HCT116 (cell line): Measurements from ENCODE around the gene UVSSA. TPM values are rescaled to one million over a fixed set of nuclear protein-coding genes. Genes with fewer than 3 reads are reported as not detected.

Experiments used
- ATAC-seq: fragments of 200-7000 bp; cut with Tn5 transposase; 2 replicates; pipeline ENCODE4 v1.9.1; 2020; ENCODE audit warnings: mild to moderate bottlenecking, moderate library complexity
- BruUV-seq: library from RNA; stranded (reverse); fragments of 400-500 nt; replicated peaks from 2 replicates; lab custom pipeline; 2021; lab: Mats Ljungman, UMichigan
- CTCF ChIA-PET: fragments of 300-600 bp; sonication (Branson Sonifier 250); formaldehyde crosslinking; loops from one replicate; lab custom pipeline; 2021; ENCODE audit warnings: antibody characterized with exemption; lab: Charles Lee
- POLR2A ChIA-PET: fragments of 300-600, 350-600 bp; sonication (Branson Sonifier 250); formaldehyde crosslinking; loops from one replicate; lab custom pipeline; 2021; ENCODE audit warnings: antibody characterized with exemption; lab: Charles Lee
- RAD21 ChIA-PET, 2 experiments: fragments of 300-600 bp; sonication (Branson Sonifier 250); formaldehyde crosslinking; loops; one replicate each; lab custom pipeline; 2023; ENCODE audit warnings: low total read pairs in 2 of 2; ENCODE audit not compliant: uncharacterized antibody in 2 of 2, unreplicated experiment in 2 of 2, low non-redundant PET in 1 of 2; lab: Charles Lee
- DNase-seq: peaks from one replicate; pipeline ENCODE4 v3.0.0-alpha.2; 2010; ENCODE audit warnings: low read depth, low spot score
- H2AFZ ChIP-seq: fragments of 200-600 bp; shearing (Covaris generic), sonication (generic); 2 replicates; pipeline ENCODE4 v1.6.1; 2017; ENCODE audit warnings: low read depth, mixed run types, mixed read lengths, antibody characterized with exemption, low read length; ENCODE audit not compliant: poor library complexity, severe bottlenecking
- H3K27ac ChIP-seq: 2 replicates; pipeline ENCODE4 v1.5.1; 2012; ENCODE audit warnings: low read depth, low read length
- H3K27me3 ChIP-seq: fragments of 200-600 bp; sonication (generic); 2 replicates; pipeline ENCODE4 v1.6.1; 2016; ENCODE audit warnings: mixed run types, low read length, mixed read lengths; ENCODE audit not compliant: insufficient read depth
- H3K36me3 ChIP-seq, 2 experiments: fragments of 200-500 bp in 1 of 2; fragments of 200-600 bp in 1 of 2; sonication (Bioruptor generic) in 1 of 2; sonication (generic) in 1 of 2; 2 replicates each; pipeline versions ENCODE4 v1.5.1 to v1.6.1; 2014 to 2016; ENCODE audit warnings: low read length in 2 of 2, inconsistent platforms in 1 of 2, mixed read lengths in 1 of 2, mixed run types in 1 of 2; ENCODE audit not compliant: insufficient read depth in 2 of 2, control insufficient read depth in 1 of 2
- H3K4me1 ChIP-seq, 2 experiments: fragments of 200-600 bp in 1 of 2; sonication (generic) in 1 of 2; 2 replicates each; pipeline versions ENCODE4 v1.5.1 to v1.6.1; 2012 to 2017; ENCODE audit warnings: low read length in 2 of 2, inconsistent platforms in 1 of 2, mild to moderate bottlenecking in 1 of 2, mixed read lengths in 1 of 2, mixed run types in 1 of 2, moderate library complexity in 1 of 2; ENCODE audit not compliant: insufficient read depth in 2 of 2, control insufficient read depth in 1 of 2
- H3K4me2 ChIP-seq: fragments of 200-600 bp; sonication (generic); 2 replicates; pipeline ENCODE4 v1.6.1; 2017; ENCODE audit warnings: mixed run types, low read length, mixed read lengths
- H3K4me3 ChIP-seq, 2 experiments: fragments of 200-600 bp in 1 of 2; sonication (generic) in 1 of 2; replicated peaks in 1 of 2; 2 replicates each; pipeline ENCODE4 v1.5.1; 2011 to 2016; ENCODE audit warnings: low read length in 2 of 2, control low read depth in 1 of 2, low read depth in 1 of 2, mild to moderate bottlenecking in 1 of 2, mixed read lengths in 1 of 2, mixed run types in 1 of 2
- H3K79me2 ChIP-seq: fragments of 200-600 bp; sonication (generic); 2 replicates; pipeline ENCODE4 v1.6.1; 2017; ENCODE audit warnings: mild to moderate bottlenecking, mixed run types, low read length, moderate library complexity, mixed read lengths; ENCODE audit not compliant: insufficient read depth
- H3K9ac ChIP-seq: fragments of 200-600 bp; sonication (generic); 2 replicates; pipeline ENCODE4 v1.6.1; 2016; ENCODE audit warnings: low read length, mixed read lengths
- H3K9me2 ChIP-seq: fragments of 200-600 bp; sonication (generic), shearing (Covaris generic); 2 replicates; pipeline ENCODE4 v1.6.1; 2017; ENCODE audit warnings: mixed run types, mild to moderate bottlenecking, moderate library complexity; ENCODE audit not compliant: insufficient read depth
- H3K9me3 ChIP-seq, 2 experiments: fragments of 200-500 bp in 1 of 2; fragments of 200-600 bp in 1 of 2; sonication (Bioruptor generic) in 1 of 2; sonication (generic) in 1 of 2; 2 replicates each; pipeline ENCODE4 v1.6.1; 2014 to 2017; ENCODE audit warnings: low read length in 2 of 2, mixed read lengths in 2 of 2, inconsistent platforms in 1 of 2, low read depth in 1 of 2, mild to moderate bottlenecking in 1 of 2, mixed run types in 1 of 2, moderate library complexity in 1 of 2; ENCODE audit not compliant: control insufficient read depth in 1 of 2, insufficient read depth in 1 of 2
- H4K20me1 ChIP-seq: fragments of 200-600 bp; sonication (generic), shearing (Covaris generic); 2 replicates; pipeline ENCODE4 v1.6.1; 2017; ENCODE audit warnings: mixed run types, mild to moderate bottlenecking, moderate library complexity; ENCODE audit not compliant: insufficient read depth
- CBX3 ChIP-seq: IDR thresholded peaks from 2 replicates; pipeline ENCODE4 v1.6.1; 2012; ENCODE audit warnings: low read depth
- CEBPB ChIP-seq: IDR thresholded peaks from 2 replicates; pipeline ENCODE4 v1.6.1; 2012; ENCODE audit warnings: low read depth
- EGR1 ChIP-seq: IDR thresholded peaks from 2 replicates; pipeline ENCODE4 v1.6.1; 2012; ENCODE audit warnings: low read depth
- ELF1 ChIP-seq: IDR thresholded peaks from 2 replicates; pipeline ENCODE4 v1.6.1; 2012; ENCODE audit warnings: low read depth, borderline replicate concordance
- EZH2 ChIP-seq: fragments of 200-600 bp; sonication (generic); IDR thresholded peaks from 2 replicates; pipeline ENCODE4 v1.6.1; 2017; ENCODE audit warnings: antibody characterized with exemption, mixed run types
- EZH2phosphoT487 ChIP-seq: fragments of 200-600 bp; IDR thresholded peaks from 2 replicates; pipeline ENCODE4 v1.6.1; 2018; ENCODE audit warnings: antibody characterized with exemption, borderline replicate concordance
- JUND ChIP-seq: IDR thresholded peaks from 2 replicates; pipeline ENCODE4 v1.6.1; 2012
- SRF ChIP-seq: IDR thresholded peaks from 2 replicates; pipeline ENCODE4 v1.6.1; 2012; ENCODE audit warnings: low read depth
- ZFX ChIP-seq: fragments of 450-650 bp; IDR thresholded peaks from 2 replicates; pipeline ENCODE4 v1.6.1; 2017
- intact Hi-C: fragments of 100-400 bp; cut with micrococcal nuclease; formaldehyde crosslinking; loops from 2 replicates; pipeline ENCODE4 v1.10.0; 2022
- total RNA-seq: library from RNA; stranded (reverse); gene quantifications from one replicate; pipeline ENCODE4 v1.2.1, GENCODE V29; 2021; ENCODE audit not compliant: unreplicated experiment
- TF ChIP-seq, protein P1 (sequence below): IDR thresholded peaks from 2 replicates; pipeline ENCODE4 v1.6.1; 2012
- TF ChIP-seq, protein P2 (sequence below), 3 experiments: fragments of 200-600 bp in 1 of 3; sonication (generic) in 1 of 3; IDR thresholded peaks in 2 of 3; conservative IDR thresholded peaks in 1 of 3; 2 replicates each; pipeline ENCODE4 v1.5.1; 2012 to 2017; ENCODE audit warnings: low read depth in 2 of 3, low read length in 2 of 3, antibody characterized with exemption in 1 of 3, borderline replicate concordance in 1 of 3, control low read depth in 1 of 3, mild to moderate bottlenecking in 1 of 3, mixed read lengths in 1 of 3, mixed run types in 1 of 3, moderate library complexity in 1 of 3; ENCODE audit not compliant: insufficient read depth in 1 of 3

UVSSA gene
- total RNA-seq, 1 experiment from 2014 or later, result 30.5 TPM

DNA sequence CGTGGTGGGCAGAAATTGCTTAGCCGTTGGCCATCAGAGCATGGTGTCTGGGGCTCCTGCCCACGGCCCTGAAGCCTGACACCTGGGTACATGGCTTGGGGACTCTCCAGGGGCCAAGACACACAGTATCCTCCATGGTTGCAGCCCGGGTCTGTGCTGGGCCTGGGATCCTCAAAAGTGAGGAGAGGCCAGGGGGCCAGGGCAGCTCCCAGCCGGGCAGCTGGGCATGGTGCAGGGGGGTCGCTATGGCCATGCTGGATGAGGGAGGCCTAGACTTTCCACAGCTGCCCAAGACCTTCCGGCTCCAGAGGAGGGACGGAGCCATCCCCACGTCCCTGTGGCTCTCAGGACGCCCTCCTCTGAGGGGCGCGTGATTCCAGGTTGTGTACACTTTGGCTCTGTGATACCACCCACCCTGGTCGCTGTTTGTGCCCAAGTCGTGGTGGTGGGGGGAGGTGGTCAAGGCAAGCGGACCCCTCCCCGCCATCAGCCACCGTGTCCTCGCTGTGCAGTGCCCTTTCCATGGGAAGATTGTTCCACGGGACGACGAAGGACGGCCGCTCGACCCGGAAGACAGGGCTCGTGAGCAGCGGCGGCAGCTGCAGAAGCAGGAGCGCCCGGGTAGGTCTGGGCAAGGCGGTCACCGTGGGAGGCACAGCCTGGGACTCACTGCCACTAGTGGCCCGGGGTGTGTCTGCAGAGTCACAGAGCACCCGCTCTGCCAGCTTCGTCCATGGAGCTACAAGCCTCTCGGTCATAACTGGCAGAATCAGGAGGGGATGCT lies 33.6 kb downstream of the UVSSA start:
- Histone ChIP-seq H2AFZ (no peak overlapping the region), H3K27me3 (no peaks in the 10 kb centered on the region), H3K9me2 (no peaks in the 10 kb centered on the region), H3K79me2 (no peaks in the 10 kb centered on the region), H3K4me3 (no peak overlapping the region), H3K36me3 (no peaks in the 10 kb centered on the region; a peak in 1 of 4 replicates), H3K27ac (no peak overlapping the region), H3K9ac (no peak overlapping the region), H3K9me3 (no peaks in the 10 kb centered on the region), H3K4me1 (no peaks in the 10 kb centered on the region), H3K4me2 (no peak overlapping the region), H4K20me1 (no peaks in the 10 kb centered on the region)
- no peak for ATAC-seq
- BruUV-seq, result no TSS peak
- ChIA-PET CTCF (no interaction called here), POLR2A (no interaction called here), RAD21 (no interaction called here)
- no peak for TF ChIP-seq EZH2phosphoT487
- TF ChIP-seq JUND, result no peak
- TF ChIP-seq, protein P1, sequence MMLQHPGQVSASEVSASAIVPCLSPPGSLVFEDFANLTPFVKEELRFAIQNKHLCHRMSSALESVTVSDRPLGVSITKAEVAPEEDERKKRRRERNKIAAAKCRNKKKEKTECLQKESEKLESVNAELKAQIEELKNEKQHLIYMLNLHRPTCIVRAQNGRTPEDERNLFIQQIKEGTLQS, result no peak
- TF ChIP-seq CEBPB, result no peak
- TF ChIP-seq EZH2, result no peak
- TF ChIP-seq, protein P2, sequence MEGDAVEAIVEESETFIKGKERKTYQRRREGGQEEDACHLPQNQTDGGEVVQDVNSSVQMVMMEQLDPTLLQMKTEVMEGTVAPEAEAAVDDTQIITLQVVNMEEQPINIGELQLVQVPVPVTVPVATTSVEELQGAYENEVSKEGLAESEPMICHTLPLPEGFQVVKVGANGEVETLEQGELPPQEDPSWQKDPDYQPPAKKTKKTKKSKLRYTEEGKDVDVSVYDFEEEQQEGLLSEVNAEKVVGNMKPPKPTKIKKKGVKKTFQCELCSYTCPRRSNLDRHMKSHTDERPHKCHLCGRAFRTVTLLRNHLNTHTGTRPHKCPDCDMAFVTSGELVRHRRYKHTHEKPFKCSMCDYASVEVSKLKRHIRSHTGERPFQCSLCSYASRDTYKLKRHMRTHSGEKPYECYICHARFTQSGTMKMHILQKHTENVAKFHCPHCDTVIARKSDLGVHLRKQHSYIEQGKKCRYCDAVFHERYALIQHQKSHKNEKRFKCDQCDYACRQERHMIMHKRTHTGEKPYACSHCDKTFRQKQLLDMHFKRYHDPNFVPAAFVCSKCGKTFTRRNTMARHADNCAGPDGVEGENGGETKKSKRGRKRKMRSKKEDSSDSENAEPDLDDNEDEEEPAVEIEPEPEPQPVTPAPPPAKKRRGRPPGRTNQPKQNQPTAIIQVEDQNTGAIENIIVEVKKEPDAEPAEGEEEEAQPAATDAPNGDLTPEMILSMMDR (IDR thresholded peaks at IDR 0.05 in 2 of 3, conservative IDR thresholded peaks at IDR 0.05 in 1 of 3; ENCODE audit: borderline replicate concordance in 1 of 3, insufficient read depth in 1 of 3, low read depth in 2 of 3, low read length in 2 of 3), result no peak
- no peak for TF ChIP-seq ELF1
- TF ChIP-seq EGR1, result no peak
- no peak for TF ChIP-seq SRF
- TF ChIP-seq CBX3, result no peak
- TF ChIP-seq ZFX, result no peak
- no peak for DNase-seq
- intact Hi-C loops, result no loop called here
